Large intestine (tissue), 3 donors: ENCODE measurements around the gene DNAH10. TPM values are rescaled to one million over a fixed set of nuclear protein-coding genes. Genes with fewer than 3 reads are reported as not detected.
A peak's percentile ranks its signal among the peaks of the same experiment; 100 is the strongest.
"Not testable (repeated sequence)": the region's sequence is repeated elsewhere in the genome, so short reads cannot be mapped to it uniquely, and the experiment has no call there.

Experiments
- DNase-seq, 2 donors: peaks; one replicate each; pipeline versions ENCODE4 v3.0.0 to v3.0.0-alpha.2; 2013
- H3K27ac ChIP-seq: one replicate; pipeline ENCODE4 v1.5.1; 2013; ENCODE audit warnings: low read length
- H3K27me3 ChIP-seq: 2 replicates; pipeline ENCODE4 v1.6.1; 2013; ENCODE audit warnings: low read length; ENCODE audit not compliant: control insufficient read depth, insufficient read depth
- H3K36me3 ChIP-seq: 2 replicates; pipeline ENCODE4 v1.6.1; 2013; ENCODE audit warnings: low read length; ENCODE audit not compliant: control insufficient read depth, insufficient read depth
- H3K4me1 ChIP-seq: one replicate; pipeline ENCODE4 v1.6.1; 2013; ENCODE audit warnings: low read length; ENCODE audit not compliant: control insufficient read depth, insufficient read depth
- H3K4me3 ChIP-seq: one replicate; pipeline ENCODE4 v1.5.1; 2013; ENCODE audit warnings: low read length
- H3K9me3 ChIP-seq: one replicate; pipeline ENCODE4 v1.6.1; 2013; ENCODE audit warnings: mild to moderate bottlenecking, low read depth, low read length, moderate library complexity; ENCODE audit not compliant: control insufficient read depth
- WGBS: methylation state at CpG from one replicate; pipeline ENCODE4 v1.1.5; 2013; ENCODE audit warnings: low lambda C conversion rate; ENCODE audit not compliant: insufficient coverage; 5-methylcytosine and 5-hydroxymethylcytosine counted together
- polyA plus RNA-seq: library from polyadenylated mRNA; unstranded; fragments of 120-200 nt; gene quantifications from one replicate; pipeline ENCODE4 v1.2.1, GENCODE V29; 2013

DNAH10 gene
- polyA plus RNA-seq, 1 donor = 1.0 TPM

DNA sequence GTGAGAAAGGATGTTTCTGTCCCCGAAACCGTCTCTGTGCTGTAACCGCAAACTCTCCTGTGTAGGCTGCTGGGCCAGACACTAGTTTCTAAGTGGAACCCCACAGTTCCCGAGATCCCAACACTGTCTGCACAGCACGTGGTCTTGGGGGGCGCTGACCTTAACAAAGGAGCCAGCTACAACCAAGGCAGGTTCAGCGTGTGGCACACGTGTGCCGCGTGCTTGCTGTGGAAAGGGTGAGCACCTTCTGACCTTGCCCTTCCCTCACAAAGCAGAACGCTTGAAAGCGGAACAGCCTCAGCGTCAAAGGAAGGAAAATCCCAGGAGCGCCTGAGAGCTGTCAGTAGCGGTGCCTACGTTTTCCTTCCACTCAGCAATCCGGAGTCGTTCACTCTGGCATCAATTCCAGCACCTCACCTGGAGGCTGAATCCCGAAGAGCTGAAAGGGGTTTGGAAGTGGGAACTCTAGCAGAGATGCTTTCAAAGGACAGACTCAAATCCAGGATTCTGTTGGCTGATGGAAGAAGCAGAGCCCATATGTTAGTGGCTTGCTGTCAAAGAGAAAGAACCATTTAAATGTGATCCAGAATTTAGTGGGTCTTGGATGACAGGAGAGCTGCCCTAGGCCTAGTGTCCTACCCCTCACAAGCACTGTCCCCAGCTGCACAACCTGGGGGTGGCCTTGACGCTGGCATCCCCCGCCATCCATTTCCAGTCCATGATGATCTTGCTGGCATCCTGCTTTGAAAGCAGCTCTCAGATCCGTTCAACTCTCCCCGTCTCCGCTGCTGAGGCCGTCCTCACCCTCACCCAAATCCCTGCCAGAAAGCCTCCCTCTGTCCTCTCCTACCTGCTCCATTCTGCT lies 183.4 kb downstream of the DNAH10 start:
- H3K4me3 ChIP-seq = no peak overlapping the region
- no CpG with 5 or more reads among the region's 25 CpGs for WGBS
- H3K9me3 ChIP-seq = peaks cover 12% of the 10 kb centered on the region
- H3K27me3 ChIP-seq = no peaks in the 10 kb centered on the region
- peaks cover 44% of the 10 kb centered on the region for H3K36me3 ChIP-seq
- H3K27ac ChIP-seq = no peak overlapping the region
- no peak for DNase-seq
- peaks cover 20% of the 10 kb centered on the region for H3K4me1 ChIP-seq

DNA sequence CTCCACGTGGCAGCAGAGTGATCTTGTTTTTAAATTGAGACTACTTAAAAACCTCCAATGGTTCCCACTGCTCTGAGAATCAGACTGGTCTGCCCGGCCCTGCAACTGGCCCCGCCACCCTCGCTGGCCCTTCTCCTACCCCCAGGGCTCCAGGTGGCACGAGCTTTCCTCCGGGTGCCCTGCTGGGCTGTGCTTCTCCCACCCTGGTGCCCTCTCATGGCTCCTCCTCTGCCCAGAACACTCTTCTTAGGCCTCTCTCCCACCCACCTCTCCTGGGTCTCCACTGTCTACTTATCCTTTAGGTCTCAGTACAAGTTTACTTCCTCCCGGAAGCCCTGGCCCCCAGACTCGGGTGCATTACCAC lies 184.0 kb downstream of the DNAH10 start:
- Histone ChIP-seq H3K9me3 (peaks cover 12% of the 10 kb centered on the region), H3K27ac (no peak overlapping the region), H3K4me3 (no peak overlapping the region), H3K4me1 (peaks cover 23% of the 10 kb centered on the region), H3K27me3 (no peaks in the 10 kb centered on the region), H3K36me3 (peaks cover 41% of the 10 kb centered on the region)
- no peak for DNase-seq
- 67% methylated on average over 1 of the region's 8 CpGs for WGBS

DNA sequence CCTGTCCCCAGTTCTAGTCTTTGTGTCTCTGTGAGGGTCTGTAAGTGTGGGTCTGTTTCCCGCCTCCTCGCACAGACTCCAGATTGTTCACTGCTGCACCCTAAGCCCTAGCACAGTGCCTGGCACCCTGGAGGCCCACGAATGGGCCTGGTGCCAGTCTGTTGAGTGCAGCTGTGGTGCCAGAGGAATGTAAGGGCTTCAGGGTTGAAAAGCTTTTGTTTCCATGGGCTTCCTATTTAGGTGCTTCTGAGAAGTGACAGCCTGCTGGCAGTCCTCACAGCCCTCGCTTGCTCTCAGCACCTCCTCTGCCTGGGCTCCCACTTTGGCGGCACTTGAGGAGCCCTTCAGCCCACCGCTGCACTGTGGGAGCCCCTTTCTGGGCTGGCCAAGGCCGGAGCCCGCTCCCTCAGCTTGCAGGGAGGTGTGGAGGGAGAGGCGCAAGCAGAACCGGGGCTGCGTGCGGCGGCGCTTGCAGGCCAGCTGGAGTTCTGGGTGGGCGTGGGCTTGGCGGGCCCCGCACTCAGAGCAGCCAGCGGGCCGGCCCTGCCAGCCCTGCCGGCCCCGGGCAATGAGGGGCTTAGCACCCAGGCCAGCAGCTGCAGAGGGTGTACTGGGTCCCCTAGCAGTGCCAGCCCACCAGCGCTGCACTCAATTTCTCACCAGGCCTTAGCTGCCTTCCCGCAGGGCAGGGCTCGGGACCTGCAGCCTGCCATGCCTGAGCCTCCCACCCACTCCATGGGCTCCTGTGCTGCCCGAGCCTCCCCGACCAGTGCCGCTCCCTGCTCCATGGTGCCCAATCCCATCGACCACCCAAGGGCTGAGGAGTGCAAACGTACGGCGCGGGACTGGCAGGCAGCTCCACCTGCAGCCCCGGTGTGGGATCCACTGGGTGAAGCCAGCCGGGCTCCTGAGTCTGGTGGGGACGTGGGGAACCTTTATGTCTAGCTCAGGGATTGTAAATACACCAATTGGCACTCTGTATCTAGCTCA lies 184.7 kb downstream of the DNAH10 start:
- DNase-seq, H3K9me3 ChIP-seq, H3K4me3 ChIP-seq, H3K27me3 ChIP-seq, H3K27ac ChIP-seq: not testable (repeated sequence)
- peaks cover 23% of the 10 kb centered on the region for H3K4me1 ChIP-seq
- peaks cover 35% of the 10 kb centered on the region for H3K36me3 ChIP-seq
- no CpG with 5 or more reads among the region's 35 CpGs for WGBS

DNA sequence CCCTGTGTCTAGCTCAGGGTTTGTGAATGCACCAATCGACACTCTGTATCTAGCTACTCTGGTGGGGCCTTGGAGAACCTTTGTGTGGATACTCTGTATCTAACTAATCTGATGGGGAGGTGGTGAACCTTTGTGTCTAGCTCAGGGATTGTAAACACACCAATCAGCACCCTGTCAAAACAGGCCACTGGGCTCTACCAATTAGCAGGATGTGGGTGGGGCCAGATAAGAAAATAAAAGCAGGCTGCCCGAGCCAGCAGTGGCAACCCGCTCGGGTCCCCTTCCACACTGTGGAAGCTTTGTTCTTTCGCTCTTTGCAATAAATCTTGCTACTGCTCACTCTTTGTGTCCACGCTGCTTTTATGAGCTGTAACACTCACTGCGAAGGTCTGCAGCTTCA lies 185.4 kb downstream of the DNAH10 start:
- not testable (repeated sequence) for H3K27ac ChIP-seq, H3K4me3 ChIP-seq, DNase-seq, H3K9me3 ChIP-seq, H3K27me3 ChIP-seq
- Histone ChIP-seq H3K4me1 (peaks cover 23% of the 10 kb centered on the region), H3K36me3 (peaks cover 28% of the 10 kb centered on the region)
- WGBS = no CpG with 5 or more reads among the region's 7 CpGs

- no CpG with 5 or more reads among the region's 11 CpGs for WGBS
- peaks cover 20% of the 10 kb centered on the region for H3K36me3 ChIP-seq
- H3K4me1 ChIP-seq = peaks cover 23% of the 10 kb centered on the region
- no peak for DNase-seq
- no peaks in the 10 kb centered on the region for H3K27me3 ChIP-seq
- H3K9me3 ChIP-seq = peaks cover 3% of the 10 kb centered on the region
- peak overlapping the region; percentile 82 for H3K27ac ChIP-seq
- no peak overlapping the region for H3K4me3 ChIP-seq
Observed at GRCh38 chr12:123948401-123948795, 186.3 kb downstream of the DNAH10 start.

DNA sequence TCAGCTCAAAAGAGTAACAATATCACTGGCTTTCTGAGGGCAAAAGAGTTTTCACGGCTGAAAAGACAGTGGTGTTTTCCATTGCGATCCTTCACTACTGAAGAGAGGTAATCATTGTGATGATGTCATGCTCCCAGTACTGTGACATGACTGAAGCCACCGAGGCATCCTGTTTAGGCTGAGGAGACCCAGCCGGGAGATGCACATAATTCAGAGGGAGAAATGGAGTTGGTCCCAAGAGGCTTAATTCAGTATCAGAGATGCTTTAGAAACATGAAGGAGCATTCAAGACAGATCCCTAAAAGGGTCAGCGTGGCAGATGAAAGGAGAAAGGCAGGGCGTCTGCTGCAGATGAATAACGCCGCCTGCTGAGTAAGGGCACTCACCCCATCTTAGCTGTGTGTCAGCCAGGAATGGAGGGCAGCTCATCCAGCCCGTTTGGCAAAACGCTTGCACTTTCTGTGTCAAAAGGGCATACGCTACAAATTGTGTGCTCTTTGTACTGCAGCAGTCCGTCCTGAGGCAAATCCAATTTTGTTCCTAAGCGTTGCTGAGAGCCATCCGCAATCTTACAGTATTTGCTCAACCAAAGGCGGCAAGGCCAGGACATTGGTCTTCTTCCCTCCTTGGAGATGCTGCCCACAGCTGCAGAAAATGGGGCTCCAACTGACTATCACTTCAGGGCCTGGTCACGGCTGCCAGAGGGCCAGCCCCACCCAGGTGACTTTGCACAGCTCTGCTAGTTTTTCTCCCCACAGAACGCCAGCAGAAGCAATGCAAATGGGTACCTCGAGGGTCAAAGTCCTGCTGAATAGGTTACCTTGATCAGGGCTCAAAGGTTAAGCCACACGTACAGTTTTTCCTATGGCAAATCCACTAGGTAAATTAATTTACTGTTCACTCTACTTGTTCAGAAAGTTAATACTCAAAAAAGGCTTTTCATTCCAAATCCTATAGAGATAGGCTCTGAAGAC lies 187.0 kb downstream of the DNAH10 start:
- peaks cover 13% of the 10 kb centered on the region for H3K36me3 ChIP-seq
- peak; percentile 85 to 92 for DNase-seq
- WGBS = no CpG with 5 or more reads among the region's 19 CpGs
- H3K27ac ChIP-seq = peak overlapping the region; percentile 82
- peaks cover 3% of the 10 kb centered on the region for H3K9me3 ChIP-seq
- H3K27me3 ChIP-seq = no peaks in the 10 kb centered on the region
- H3K4me1 ChIP-seq = peaks cover 23% of the 10 kb centered on the region
- no peak overlapping the region for H3K4me3 ChIP-seq

GRCh38 chr12:123949770-123950165 lies 187.7 kb downstream of the DNAH10 start:
- peak overlapping the region; percentile 82 for H3K27ac ChIP-seq
- no peak for DNase-seq
- peaks cover 3% of the 10 kb centered on the region for H3K9me3 ChIP-seq
- WGBS = 100% methylated on average over 1 of the region's 15 CpGs
- H3K4me3 ChIP-seq = no peak overlapping the region
- peaks cover 9% of the 10 kb centered on the region for H3K36me3 ChIP-seq
- H3K4me1 ChIP-seq = peaks cover 23% of the 10 kb centered on the region
- no peaks in the 10 kb centered on the region for H3K27me3 ChIP-seq

GRCh38 chr12:123950476-123951349 lies 188.6 kb downstream of the DNAH10 start:
- Histone ChIP-seq H3K4me3 (no peak overlapping the region), H3K27ac (peak overlapping the region; percentile 82), H3K9me3 (peaks cover 3% of the 10 kb centered on the region), H3K36me3 (no peaks in the 10 kb centered on the region), H3K4me1 (peaks cover 23% of the 10 kb centered on the region), H3K27me3 (no peaks in the 10 kb centered on the region)
- DNase-seq = no peak
- 90% methylated on average over 2 of the region's 15 CpGs for WGBS

DNA sequence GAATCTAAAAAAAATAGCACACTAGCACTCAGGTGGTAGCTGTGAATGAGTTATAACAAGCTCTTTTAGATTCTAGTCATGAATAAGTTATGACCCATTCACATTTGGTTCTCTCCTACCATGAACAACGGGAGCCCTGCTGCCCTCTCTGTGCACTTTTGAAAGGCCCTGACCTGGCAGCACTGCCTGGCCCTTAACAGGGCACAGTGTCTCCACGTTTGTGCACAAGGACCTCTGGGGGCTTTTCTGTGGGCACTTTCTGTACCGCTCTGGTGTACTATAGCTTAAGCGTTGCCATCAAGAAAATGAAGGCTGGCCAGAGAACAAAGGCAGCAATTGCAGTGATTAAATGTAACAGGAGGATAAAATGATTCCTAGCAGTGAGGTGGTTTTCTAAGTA lies 189.4 kb downstream of the DNAH10 start:
- H3K27ac ChIP-seq = no peak overlapping the region
- DNase-seq = no peak
- H3K4me1 ChIP-seq = peaks cover 23% of the 10 kb centered on the region
- H3K4me3 ChIP-seq = no peak overlapping the region
- peaks cover 3% of the 10 kb centered on the region for H3K9me3 ChIP-seq
- no peaks in the 10 kb centered on the region for H3K27me3 ChIP-seq
- H3K36me3 ChIP-seq = no peaks in the 10 kb centered on the region
- no CpG with 5 or more reads among the region's 4 CpGs for WGBS
